Smooth muscle cell (in vitro differentiated cells): ENCODE measurements around the gene CREBL2. TPM values are rescaled to one million over a fixed set of nuclear protein-coding genes. Genes with fewer than 3 reads are reported as not detected.

Experiments
- DNase-seq: peaks from one replicate; lab custom pipeline; 2025; ENCODE audit not compliant: unreplicated experiment; lab: John Stamatoyannopoulos, UW
- H2AFZ ChIP-seq: fragments of 200-600 bp; sonication (generic); 2 replicates; pipeline ENCODE4 v1.6.0; 2016; ENCODE audit warnings: antibody characterized with exemption, low read depth, mild to moderate bottlenecking
- H3F3A ChIP-seq: fragments of 200-600 bp; sonication (generic); 2 replicates; pipeline ENCODE4 v1.6.0; 2017; ENCODE audit warnings: antibody characterized with exemption, low read depth
- H3K27ac ChIP-seq: fragments of 200-600 bp; sonication (generic); 2 replicates; pipeline ENCODE4 v1.5.1; 2016; ENCODE audit warnings: low read depth, mild to moderate bottlenecking
- H3K27me3 ChIP-seq: fragments of 200-600 bp; sonication (generic); 2 replicates; pipeline ENCODE4 v1.6.1; 2016; ENCODE audit warnings: low read depth, mild to moderate bottlenecking
- H3K36me3 ChIP-seq: fragments of 200-600 bp; sonication (generic); 2 replicates; pipeline ENCODE4 v1.5.1; 2016; ENCODE audit warnings: low read depth
- H3K4me1 ChIP-seq: fragments of 200-600 bp; sonication (generic); 2 replicates; pipeline ENCODE4 v1.5.1; 2016; ENCODE audit warnings: low read depth
- H3K4me2 ChIP-seq: fragments of 200-600 bp; sonication (generic); 2 replicates; pipeline ENCODE4 v1.6.0; 2016; ENCODE audit warnings: mild to moderate bottlenecking
- H3K4me3 ChIP-seq: fragments of 200-600 bp; sonication (generic); 2 replicates; pipeline ENCODE4 v1.5.1; 2016; ENCODE audit warnings: mild to moderate bottlenecking
- H3K79me2 ChIP-seq: fragments of 200-600 bp; sonication (generic); 2 replicates; pipeline ENCODE4 v1.6.0; 2016; ENCODE audit warnings: low read depth, mild to moderate bottlenecking
- H3K9ac ChIP-seq: fragments of 200-600 bp; sonication (generic); 2 replicates; pipeline ENCODE4 v1.6.0; 2016; ENCODE audit warnings: low read depth
- H3K9me3 ChIP-seq: fragments of 200-600 bp; sonication (generic); replicated peaks from 2 replicates; pipeline ENCODE4 v1.5.1; 2016; ENCODE audit warnings: low read depth
- H4K20me1 ChIP-seq: fragments of 200-600 bp; sonication (generic); 2 replicates; pipeline ENCODE4 v1.6.0; 2016; ENCODE audit warnings: low read depth
- CTCF ChIP-seq: fragments of 200-600 bp; sonication (generic); IDR thresholded peaks from 2 replicates; pipeline ENCODE4 v1.5.1; 2017; ENCODE audit warnings: borderline replicate concordance, mild to moderate bottlenecking, antibody characterized with exemption; ENCODE audit not compliant: insufficient read depth, poor library complexity, severe bottlenecking
- WGBS: methylation state at CpG from one replicate; pipeline ENCODE4 v1.1.7; 2016; ENCODE audit warnings: low lambda C conversion rate; 5-methylcytosine and 5-hydroxymethylcytosine counted together
- polyA plus RNA-seq: library from polyadenylated mRNA; unstranded; fragments of >200 nt; fragmentation: Nextera tagmentation; extraction: Ambion mirVana; gene quantifications from 2 replicates; pipeline ENCODE4 v1.2.1, GENCODE V29; 2016
- total RNA-seq: library from RNA; depleted of rRNA; stranded (reverse); fragments of >200 nt; gene quantifications from 2 replicates; pipeline ENCODE4 v1.2.3, GENCODE V29; 2014

The CREBL2 gene
- total and polyA plus RNA-seq, 2 experiments from 2014 or later, result 4.2 to 6.6 TPM

DNA sequence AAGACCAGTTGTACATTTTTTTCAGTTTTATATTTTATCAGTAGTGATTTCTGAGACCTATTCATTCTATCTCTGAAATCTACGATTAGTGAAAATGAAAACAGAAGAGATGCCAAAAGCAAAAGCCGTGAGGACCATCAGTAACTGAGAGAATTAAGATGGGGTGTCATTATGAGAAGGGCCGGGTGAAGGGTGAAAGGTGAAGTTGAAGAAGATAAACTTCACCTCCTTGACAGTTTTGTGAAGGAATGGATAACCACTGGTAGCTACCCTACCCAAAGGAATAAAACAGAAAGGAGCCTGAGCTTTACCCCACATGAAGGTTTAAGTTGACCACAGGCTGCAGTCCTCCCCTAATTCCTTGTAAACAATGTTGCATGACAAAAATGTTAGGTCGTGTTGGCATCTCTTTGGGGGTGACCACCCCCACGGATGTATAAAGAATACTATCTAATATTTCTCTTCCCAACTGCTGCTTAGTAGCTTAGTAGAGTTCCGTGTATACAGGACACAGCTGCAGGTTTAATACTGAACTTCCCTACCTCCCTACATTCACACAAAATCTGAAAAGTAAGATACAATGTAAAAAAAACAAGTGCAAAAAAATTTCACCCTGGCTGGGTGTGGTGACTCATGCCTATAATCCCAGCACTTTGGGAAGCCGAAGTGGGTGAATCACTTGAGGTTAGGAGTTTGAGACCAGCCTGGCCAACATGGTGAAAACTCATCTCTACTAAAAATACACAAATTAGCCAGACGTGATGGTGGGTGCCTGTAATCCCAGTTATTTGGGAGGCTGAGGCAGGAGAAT lies 60.4 kb downstream of the CREBL2 start:
- Histone ChIP-seq H3K4me1 (no peaks in the 10 kb centered on the region), H3K9me3 (no peaks in the 10 kb centered on the region), H3K27ac (no peak overlapping the region), H3K9ac (no peak overlapping the region), H3K4me3 (no peak overlapping the region), H2AFZ (no peak overlapping the region), H4K20me1 (no peaks in the 10 kb centered on the region), H3K36me3 (no peaks in the 10 kb centered on the region), H3K79me2 (no peaks in the 10 kb centered on the region), H3K4me2 (no peak overlapping the region), H3F3A (no peaks in the 10 kb centered on the region), H3K27me3 (no peaks in the 10 kb centered on the region)
- no peak for TF ChIP-seq CTCF
- no peak for DNase-seq
- WGBS, result 53% methylated on average over 8 of the region's 8 CpGs

DNA sequence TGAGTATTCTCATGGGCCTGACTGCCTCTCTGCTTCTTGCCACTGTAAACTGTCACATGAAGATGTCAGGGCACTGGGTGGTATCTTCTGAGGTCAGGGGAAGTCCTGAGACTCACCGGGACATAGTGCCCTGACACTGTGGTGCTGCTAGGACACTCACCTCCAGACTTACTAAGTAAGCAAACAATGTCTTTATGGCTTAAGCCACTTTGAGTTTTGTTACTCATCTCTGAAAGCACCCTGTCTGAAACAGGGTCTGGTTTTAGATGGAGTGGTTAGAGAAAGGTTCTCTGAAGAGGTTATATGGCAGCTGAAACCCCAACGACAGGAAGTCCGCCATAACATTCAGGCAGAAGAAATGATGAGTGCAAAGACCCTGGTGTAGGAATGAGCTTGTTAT lies 61.6 kb downstream of the CREBL2 start:
- Histone ChIP-seq H3K36me3 (no peaks in the 10 kb centered on the region), H3K79me2 (no peaks in the 10 kb centered on the region), H3K4me2 (no peak overlapping the region), H2AFZ (no peak overlapping the region), H3K27ac (no peak overlapping the region), H3K4me3 (no peak overlapping the region), H3F3A (no peaks in the 10 kb centered on the region), H4K20me1 (no peaks in the 10 kb centered on the region), H3K9ac (no peak overlapping the region), H3K27me3 (no peaks in the 10 kb centered on the region), H3K4me1 (no peaks in the 10 kb centered on the region), H3K9me3 (no peaks in the 10 kb centered on the region)
- DNase-seq, result no peak
- WGBS, result 84% methylated on average over 3 of the region's 3 CpGs
- TF ChIP-seq CTCF, result no peak

DNA sequence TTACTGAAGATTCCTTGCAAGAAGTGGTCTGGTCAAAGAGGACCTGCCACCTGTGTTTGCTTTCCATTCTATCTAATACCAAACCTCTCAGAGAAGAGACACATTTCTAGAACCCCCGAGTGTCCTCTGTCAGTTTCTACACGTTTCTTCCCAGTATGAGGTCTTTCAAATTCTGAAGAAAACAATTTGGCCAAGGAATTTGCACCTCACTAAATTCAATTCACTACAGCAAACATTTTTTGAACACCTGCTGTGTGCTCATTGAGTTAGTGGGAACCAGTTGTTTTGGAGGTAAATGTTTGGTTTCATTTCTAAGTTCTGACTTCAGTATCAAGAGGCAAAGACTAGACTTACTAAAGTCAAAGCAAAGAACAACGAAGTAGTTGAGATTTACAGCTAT lies 64.9 kb downstream of the CREBL2 start:
- no peak for DNase-seq
- Histone ChIP-seq H3K4me3 (no peak overlapping the region), H3K27ac (no peak overlapping the region), H2AFZ (no peak overlapping the region), H3K4me2 (no peak overlapping the region), H3F3A (no peaks in the 10 kb centered on the region), H4K20me1 (no peaks in the 10 kb centered on the region), H3K36me3 (no peaks in the 10 kb centered on the region), H3K9me3 (no peaks in the 10 kb centered on the region), H3K4me1 (no peaks in the 10 kb centered on the region), H3K79me2 (no peaks in the 10 kb centered on the region), H3K9ac (no peak overlapping the region), H3K27me3 (no peaks in the 10 kb centered on the region)
- TF ChIP-seq CTCF, result no peak
- 22% methylated on average over 3 of the region's 3 CpGs for WGBS

- WGBS, result 94% methylated on average over 5 of the region's 5 CpGs
These were observed 69.5 kb downstream of the CREBL2 start for GRCh38 chr12:12681061-12681765.

More at GRCh38 chr12:12681061-12681765, 69.5 kb downstream of the CREBL2 start:
- no peak overlapping the region for H3K9ac ChIP-seq
- DNase-seq, result no peak
- no peaks in the 10 kb centered on the region for H3K36me3 ChIP-seq
- H3K4me1 ChIP-seq, result peaks cover 7% of the 10 kb centered on the region
- no peak overlapping the region for H3K27ac ChIP-seq
- no peak overlapping the region for H2AFZ ChIP-seq
- H3K9me3 ChIP-seq, result no peaks in the 10 kb centered on the region
- no peak overlapping the region for H3K4me3 ChIP-seq
- TF ChIP-seq CTCF, result no peak
- no peaks in the 10 kb centered on the region for H3F3A ChIP-seq
- H3K27me3 ChIP-seq, result no peaks in the 10 kb centered on the region
- H4K20me1 ChIP-seq, result no peaks in the 10 kb centered on the region
- H3K79me2 ChIP-seq, result no peaks in the 10 kb centered on the region
- H3K4me2 ChIP-seq, result no peak overlapping the region
